Endothelial cell of umbilical vein (primary cell): Measurements from ENCODE around the gene ELP4. TPM values are rescaled to one million over a fixed set of nuclear protein-coding genes. Genes with fewer than 3 reads are reported as not detected.

Experiments used
- BruUV-seq: library from RNA; stranded (reverse); fragments of 400-500 nt; replicated peaks from 2 replicates; lab custom pipeline; 2021; lab: Mats Ljungman, UMichigan
- CTCF ChIA-PET: fragments of 300-600, 350-600 bp; sonication (Branson Sonifier 250); formaldehyde crosslinking; loops from one replicate; lab custom pipeline; 2021; ENCODE audit warnings: antibody characterized with exemption, inconsistent platforms; lab: Charles Lee
- POLR2A ChIA-PET: fragments of 300-600, 350-600 bp; sonication (Branson Sonifier 250); formaldehyde crosslinking; loops from one replicate; lab custom pipeline; 2021; ENCODE audit warnings: antibody characterized with exemption, inconsistent platforms; lab: Charles Lee
- DNase-seq: peaks from one replicate; pipeline ENCODE4 v3.0.0-alpha.2; 2011; ENCODE audit warnings: low read depth, low spot score
- FAIRE-seq: peaks from 2 replicates; lab custom pipeline; 2011; peaks lifted over from hg19 to GRCh38; lab: Jason Lieb, UNC
- H2AFZ ChIP-seq: 2 replicates; pipeline ENCODE4 v1.6.0; 2012; ENCODE audit warnings: low read depth, low read length, control low read depth, inconsistent platforms
- H3K27ac ChIP-seq: 2 replicates; pipeline ENCODE4 v1.5.1; 2011; ENCODE audit warnings: low read depth, mild to moderate bottlenecking, control low read depth, low read length, moderate library complexity; ENCODE audit not compliant: insufficient read depth
- H3K27me3 ChIP-seq, 2 experiments: 2 replicates each; pipeline versions ENCODE4 v1.6.0 to v1.6.1; 2011; ENCODE audit warnings: low read length in 2 of 2, mixed read lengths in 1 of 2; ENCODE audit not compliant: control insufficient read depth in 2 of 2, insufficient read depth in 2 of 2
- H3K36me3 ChIP-seq, 2 experiments: 2 replicates in 1 of 2; 3 replicates in 1 of 2; pipeline ENCODE4 v1.5.1; 2011; ENCODE audit warnings: low read length in 2 of 2, mild to moderate bottlenecking in 1 of 2, moderate library complexity in 1 of 2; ENCODE audit not compliant: control insufficient read depth in 2 of 2, insufficient read depth in 2 of 2; ENCODE audit errors: extremely low read depth in 1 of 2
- H3K4me1 ChIP-seq: 3 replicates; pipeline ENCODE4 v1.5.1; 2011; ENCODE audit warnings: mild to moderate bottlenecking, low read length; ENCODE audit not compliant: control insufficient read depth, insufficient read depth; ENCODE audit errors: extremely low read depth
- H3K4me2 ChIP-seq: 2 replicates; pipeline ENCODE4 v1.6.1; 2011; ENCODE audit warnings: low read length, control low read depth, mixed read lengths; ENCODE audit not compliant: insufficient read depth
- H3K4me3 ChIP-seq, 3 experiments: fragments of 200-600 bp in 1 of 3; sonication (generic), shearing (Covaris generic) in 1 of 3; replicated peaks in 1 of 3; 2 replicates each; pipeline ENCODE4 v1.5.1; 2011 to 2016; ENCODE audit warnings: control low read depth in 3 of 3, low read length in 3 of 3, mild to moderate bottlenecking in 2 of 3, inconsistent platforms in 1 of 3, low read depth in 1 of 3, moderate library complexity in 1 of 3; ENCODE audit not compliant: insufficient read depth in 1 of 3
- H3K79me2 ChIP-seq: 2 replicates; pipeline ENCODE4 v1.6.0; 2012; ENCODE audit warnings: low read length, inconsistent platforms; ENCODE audit not compliant: control insufficient read depth, insufficient read depth
- H3K9ac ChIP-seq: replicated peaks from 2 replicates; pipeline ENCODE3; 2011; ENCODE audit warnings: low read length, control low read depth; ENCODE audit not compliant: insufficient read depth; ENCODE audit errors: extremely low read depth
- H3K9me1 ChIP-seq: replicated peaks from 3 replicates; pipeline ENCODE4 v1.6.0; 2011; ENCODE audit warnings: mild to moderate bottlenecking, low read length; ENCODE audit not compliant: control insufficient read depth, insufficient read depth; ENCODE audit errors: extremely low read depth
- H3K9me3 ChIP-seq: replicated peaks from 2 replicates; pipeline ENCODE4 v1.5.1; 2012; ENCODE audit warnings: low read length, inconsistent platforms; ENCODE audit not compliant: control insufficient read depth, insufficient read depth
- H4K20me1 ChIP-seq: replicated peaks from 2 replicates; pipeline ENCODE3; 2011; ENCODE audit warnings: mild to moderate bottlenecking, low read length; ENCODE audit not compliant: control insufficient read depth, insufficient read depth; ENCODE audit errors: extremely low read depth
- CTCF ChIP-seq, 2 donors: IDR thresholded peaks; 1 replicate in 1 of 2; 2 replicates in 1 of 2; pipeline ENCODE4 v1.5.1; 2011; ENCODE audit warnings: low read length in 2 of 2, mild to moderate bottlenecking in 2 of 2, moderate library complexity in 2 of 2, control low read depth in 1 of 2, inconsistent platforms in 1 of 2, low read depth in 1 of 2; ENCODE audit not compliant: insufficient read depth in 1 of 2; ENCODE audit errors: extremely low read depth in 1 of 2
- EZH2 ChIP-seq: IDR thresholded peaks from 2 replicates; pipeline ENCODE4 v1.6.1; 2012; ENCODE audit warnings: borderline replicate concordance, low read depth, mild to moderate bottlenecking, moderate library complexity, low read length, inconsistent platforms; ENCODE audit not compliant: severe bottlenecking
- FOS ChIP-seq: IDR thresholded peaks from 2 replicates; pipeline ENCODE4 v1.6.1; 2011; ENCODE audit warnings: mild to moderate bottlenecking, low read length, moderate library complexity, borderline replicate concordance; ENCODE audit not compliant: insufficient read depth
- GATA2 ChIP-seq: IDR thresholded peaks from 2 replicates; pipeline ENCODE4 v1.7.0; 2011; ENCODE audit warnings: low read depth, mild to moderate bottlenecking, moderate library complexity, mixed read lengths, low read length; ENCODE audit not compliant: insufficient read length, insufficient read depth
- JUN ChIP-seq: IDR thresholded peaks from 2 replicates; pipeline ENCODE4 v1.6.1; 2011; ENCODE audit warnings: borderline replicate concordance, low read depth; ENCODE audit not compliant: insufficient read length, insufficient read depth
- MAX ChIP-seq: IDR thresholded peaks from 2 replicates; pipeline ENCODE4 v1.6.1; 2011; ENCODE audit not compliant: insufficient read depth, insufficient read length
- MYC ChIP-seq: IDR thresholded peaks from one replicate; pipeline ENCODE4 v1.6.1; 2011; ENCODE audit warnings: mild to moderate bottlenecking, low read depth, low read length
- POLR2A ChIP-seq: IDR thresholded peaks from 2 replicates; pipeline ENCODE4 v1.6.1; 2012; ENCODE audit warnings: low read depth, mild to moderate bottlenecking, control low read depth, low read length
- POLR2AphosphoS5 ChIP-seq: IDR thresholded peaks from 2 replicates; pipeline ENCODE4 v1.6.1; 2012; ENCODE audit warnings: low read depth, mild to moderate bottlenecking, control low read depth, low read length, moderate library complexity; ENCODE audit not compliant: insufficient read depth
- dilution Hi-C: fragments of 300-500 bp; cut with MboI; formaldehyde crosslinking; loops from one replicate; pipeline ENCODE4 v1.15.0; 2019; ENCODE audit warnings: low sequenced_read_pairs; ENCODE audit not compliant: extremely low pct_ligation_motif_present
- intact Hi-C: fragments of 100-400 bp; cut with micrococcal nuclease; formaldehyde crosslinking; loops from one replicate; pipeline ENCODE4 v1.10.0; 2022
- polyA plus RNA-seq, 4 experiments: library from polyadenylated mRNA; depleted of rRNA in 3 of 4; stranded (reverse) in 3 of 4; unstranded in 1 of 4; fragments of >200 nt; gene quantifications; 2 replicates each; pipeline versions ENCODE4 v1.2.1 to v1.2.3, GENCODE V29; 2011 to 2012; ENCODE audit warnings: missing spikeins in 1 of 4
- total RNA-seq: library from RNA; stranded (reverse); gene quantifications from 2 replicates; pipeline ENCODE4 v1.2.3, GENCODE V29; 2021

ELP4 gene
- total and polyA plus RNA-seq, 2 donors (not counting 3 experiments of a cell fraction or from before 2014, with no cell fraction given), result 11.6 to 16.3 TPM

GRCh38 chr11:31825838-31826484, 316.4 kb downstream of the ELP4 start:
- Histone ChIP-seq H2AFZ (no peak overlapping the region), H4K20me1 (no peaks in the 10 kb centered on the region), H3K9ac (no peak overlapping the region), H3K9me1 (no peaks in the 10 kb centered on the region), H3K27ac (no peak overlapping the region), H3K4me2 (no peak overlapping the region), H3K36me3 (no peaks in the 10 kb centered on the region), H3K27me3 (peaks cover 86 to 100% of the 10 kb centered on the region in 2 experiments), H3K79me2 (no peaks in the 10 kb centered on the region), H3K9me3 (no peaks in the 10 kb centered on the region), H3K4me1 (peaks cover 3% of the 10 kb centered on the region), H3K4me3 (no peak overlapping the region)
- BruUV-seq, result no TSS peak
- ChIA-PET POLR2A (no interaction called here), CTCF (interaction anchor here (1.4 kb wide), 1 partner anchor 19 kb away, joined by 4 read pairs; no protein-coding TSS in a partner anchor)
- intact Hi-C loops (loop anchor here (5.0 kb wide), 1 partner anchor 459 kb away; the partner anchor contains the start of genes DCDC1 and DNAJC24), dilution Hi-C loops (no loop called here)
- FAIRE-seq (no peak), DNase-seq (no peak)
- no peak for TF ChIP-seq FOS
- TF ChIP-seq GATA2, result no peak
- TF ChIP-seq POLR2AphosphoS5, result no peak
- no peak for TF ChIP-seq MAX
- TF ChIP-seq JUN, result no peak
- no peak for TF ChIP-seq MYC
- no peak for TF ChIP-seq CTCF (IDR thresholded peaks at IDR 0.05; ENCODE audit: extremely low read depth in 1 of 2, insufficient read depth in 1 of 2, low read depth in 1 of 2, low read length in 2 of 2)
- no peak for TF ChIP-seq EZH2
- TF ChIP-seq POLR2A, result no peak
